ENCODE data around the gene DCTN3. TPM values are rescaled to one million over a fixed set of nuclear protein-coding genes. Genes with fewer than 3 reads are reported as not detected.

Gene DCTN3
- total RNA-seq, 1 donor from 2014 or later = 79.3 TPM

DNA sequence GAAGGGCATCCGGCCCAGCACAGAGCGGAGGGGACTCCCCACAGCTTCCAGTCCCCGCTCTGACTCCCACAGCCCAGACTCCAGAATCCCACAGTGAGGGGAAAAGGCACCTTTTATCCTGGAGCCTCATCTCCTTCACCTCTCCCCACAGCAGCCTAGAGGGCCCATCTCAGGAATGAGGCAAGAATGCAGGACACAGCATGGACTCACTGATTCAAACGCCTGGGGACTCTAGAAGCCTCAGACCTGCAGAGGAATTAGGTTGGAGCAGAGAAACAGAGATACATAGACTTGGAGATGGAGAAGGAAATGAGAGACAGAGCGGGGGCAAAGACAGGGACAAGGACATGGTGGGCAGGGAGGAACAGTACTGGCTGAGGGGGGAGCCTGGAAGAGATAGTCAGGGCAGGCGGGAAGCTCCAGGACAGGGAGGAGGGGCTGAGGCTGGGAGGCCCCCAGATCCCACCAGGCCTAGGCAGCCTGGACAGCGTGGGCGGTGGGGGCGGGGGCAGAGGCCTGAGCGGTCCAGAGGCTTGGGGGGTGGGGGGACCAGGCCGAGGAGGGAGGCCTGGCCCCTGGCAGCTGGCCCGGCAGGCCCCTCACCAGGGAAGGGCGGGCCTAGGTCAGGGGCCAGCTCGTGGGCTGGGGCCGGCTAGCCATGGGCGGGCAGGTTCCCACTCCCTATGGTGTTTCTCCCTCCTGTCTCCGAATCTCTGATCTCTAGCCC lies 46.5 kb downstream of the DCTN3 start:
- no peak for DNase-seq (ENCODE audit: low read depth)

DNA sequence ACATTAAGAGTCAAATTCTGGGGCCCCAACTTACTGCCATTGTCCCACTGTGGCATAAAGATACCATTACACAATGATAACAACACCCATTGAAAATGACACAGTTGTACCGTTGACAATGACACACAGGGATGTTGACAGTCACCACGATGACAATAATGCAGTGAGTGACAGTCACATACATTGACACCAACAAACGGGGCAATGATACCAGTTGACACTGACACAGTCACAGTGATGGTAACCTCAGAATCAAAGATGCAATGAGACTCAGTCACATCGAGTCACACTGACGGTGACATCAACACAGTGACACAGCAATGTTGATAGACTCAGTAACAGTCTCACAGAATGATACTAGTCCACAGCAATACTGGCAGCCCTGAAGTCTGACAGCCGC lies 47.7 kb downstream of the DCTN3 start:
- no peak for DNase-seq (ENCODE audit: low read depth)

DNA sequence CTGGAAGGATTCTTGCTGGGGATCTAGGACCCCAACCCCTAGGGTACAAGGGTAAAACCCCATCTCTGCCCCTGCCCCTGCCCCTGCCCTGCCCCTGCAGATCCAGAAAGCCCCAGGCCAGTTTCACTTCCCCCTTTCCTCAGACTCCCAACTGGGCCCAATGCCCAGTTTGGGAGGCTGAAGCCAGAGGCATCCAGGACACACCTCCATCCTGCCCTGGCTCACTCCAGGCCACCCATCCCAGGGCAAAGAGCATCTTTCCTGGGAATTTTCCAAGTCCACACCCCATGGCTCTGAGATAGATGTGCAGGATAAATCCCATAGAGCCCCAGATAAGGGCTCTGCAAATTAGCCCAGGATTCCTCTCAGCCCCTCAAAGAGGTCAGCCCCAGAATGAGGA lies 48.2 kb downstream of the DCTN3 start:
- no peak for DNase-seq (ENCODE audit: low read depth)

DNA sequence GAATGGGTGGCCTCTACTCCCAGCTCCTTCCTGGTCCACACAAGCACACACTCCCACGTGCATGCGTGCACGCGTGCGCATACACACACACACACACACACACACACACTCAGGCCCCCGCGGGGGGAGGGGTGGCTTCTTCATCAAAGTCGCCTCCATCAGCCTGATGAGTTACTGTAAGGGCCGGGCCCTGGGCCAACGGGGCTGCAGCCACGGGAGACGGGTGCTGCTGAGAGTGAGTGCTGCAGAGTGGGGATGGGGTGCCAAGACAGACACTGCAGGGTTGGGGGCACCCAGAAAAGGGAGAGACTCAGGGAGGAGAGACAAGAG lies 48.8 kb downstream of the DCTN3 start:
- DNase-seq (ENCODE audit: low read depth) = no peak

DNA sequence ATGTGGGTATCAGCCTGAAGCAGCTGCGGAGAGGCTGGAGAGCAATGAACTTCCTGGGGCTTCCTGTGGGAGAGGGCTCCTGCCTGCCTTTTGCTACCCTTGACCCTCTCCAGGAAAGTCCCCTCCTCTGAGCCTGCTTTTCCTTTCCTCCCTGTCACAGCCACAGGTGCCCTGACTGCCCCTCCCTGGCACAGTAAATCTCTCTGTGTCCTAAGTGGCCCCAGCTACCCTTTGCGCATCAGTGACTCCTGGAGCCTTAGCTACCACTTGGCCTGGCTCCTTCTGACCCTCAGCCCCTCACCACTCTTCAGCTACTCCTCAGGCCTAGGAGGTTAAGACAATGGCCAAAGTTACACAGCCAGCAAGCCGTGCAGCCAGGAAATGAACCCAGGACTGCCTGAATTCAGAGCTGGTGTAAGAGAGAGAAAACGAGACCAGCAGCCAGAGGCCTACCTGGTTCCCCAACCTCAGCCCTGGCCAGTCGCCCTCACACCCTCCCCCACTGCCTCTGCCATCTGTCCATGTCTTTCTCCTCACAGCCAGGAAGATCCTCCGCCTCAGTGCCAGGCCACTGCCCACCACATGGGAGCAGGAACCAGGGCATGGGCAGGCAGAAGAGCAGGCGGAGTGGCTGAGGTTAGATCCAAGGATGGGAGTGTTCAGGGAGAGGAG lies 49.4 kb downstream of the DCTN3 start:
- DNase-seq (ENCODE audit: low read depth) = no peak

DNA sequence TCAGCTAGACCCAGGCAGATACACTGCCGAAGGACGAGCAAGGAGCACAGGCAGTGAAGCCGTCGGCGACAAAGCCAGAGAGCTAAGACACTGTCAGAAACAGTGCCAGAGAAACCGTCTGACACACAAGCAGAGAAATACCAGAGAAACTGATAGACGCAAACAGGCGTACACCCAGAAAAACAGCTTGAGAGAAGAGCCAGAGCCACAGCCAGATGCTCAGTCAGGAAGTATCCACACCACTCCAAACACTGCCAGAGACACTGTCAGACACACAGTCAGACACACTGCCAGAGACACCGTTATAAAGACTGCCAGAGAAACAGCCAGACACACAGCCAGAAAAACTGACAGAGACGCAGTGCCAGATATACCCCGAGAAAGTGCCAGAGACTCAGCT lies 49.9 kb downstream of the DCTN3 start:
- DNase-seq (ENCODE audit: low read depth) = no peak

DNA sequence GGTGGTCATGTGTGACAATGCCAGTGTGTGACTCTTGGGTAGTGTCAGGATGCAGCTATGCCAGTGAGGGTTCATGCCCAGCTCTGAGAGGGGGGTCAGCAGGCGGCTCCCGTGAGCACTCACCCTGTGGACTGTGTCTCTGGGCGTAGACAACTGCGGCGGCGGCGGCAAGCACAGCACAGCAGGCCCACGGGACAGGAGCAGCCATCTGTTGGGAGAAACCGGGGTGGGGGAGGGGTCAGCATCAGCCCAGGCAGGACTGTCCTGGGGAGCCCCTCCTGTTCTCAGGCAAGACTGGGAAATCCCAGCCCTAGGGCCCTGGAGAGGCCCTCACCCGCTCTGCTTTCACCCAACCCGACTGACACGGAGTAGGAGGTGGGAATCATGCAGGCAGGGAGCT lies 51.5 kb downstream of the DCTN3 start:
- DNase-seq (ENCODE audit: low read depth) = no peak

DNA sequence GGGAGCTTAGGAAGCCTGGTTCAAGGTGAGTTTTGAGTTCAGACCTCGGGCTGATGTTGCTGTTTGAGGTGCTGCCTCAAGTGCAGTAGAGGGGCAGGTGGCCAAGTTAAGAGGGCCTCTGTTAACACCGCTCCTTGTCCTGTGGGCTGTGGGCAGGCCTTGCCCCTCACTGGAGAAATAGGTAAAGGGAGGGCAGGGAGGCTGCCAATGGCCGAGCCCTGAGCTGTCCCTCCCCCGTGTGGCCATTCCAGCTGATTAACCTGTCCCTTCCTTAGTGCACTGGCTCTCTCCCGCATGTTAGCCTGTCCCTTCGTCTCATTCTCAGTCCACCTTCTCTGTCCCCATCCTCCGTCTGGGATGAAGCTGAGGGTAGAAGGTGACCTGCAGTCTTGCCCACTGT lies 52.2 kb downstream of the DCTN3 start:
- no peak for DNase-seq (ENCODE audit: low read depth)

DNA sequence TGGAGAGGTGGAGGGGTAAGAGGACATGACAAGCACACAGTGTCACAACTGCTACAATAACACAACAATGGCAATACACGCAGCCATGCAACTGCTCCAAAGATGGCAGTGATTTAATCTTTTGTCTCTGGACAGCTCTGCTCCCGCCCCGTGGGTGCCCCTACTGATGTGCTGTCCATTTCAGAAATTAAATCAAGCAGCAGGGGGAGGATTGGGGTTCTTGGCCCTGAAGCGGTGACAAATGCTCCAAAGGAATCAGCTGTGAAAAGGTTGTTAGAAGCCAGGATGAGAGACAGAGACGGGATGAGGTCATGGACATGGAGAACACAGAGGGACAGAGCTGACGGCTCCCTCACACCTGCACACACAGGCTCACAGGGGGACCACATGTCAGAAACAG lies 53.3 kb downstream of the DCTN3 start:
- no peak for DNase-seq (ENCODE audit: low read depth)

DNA sequence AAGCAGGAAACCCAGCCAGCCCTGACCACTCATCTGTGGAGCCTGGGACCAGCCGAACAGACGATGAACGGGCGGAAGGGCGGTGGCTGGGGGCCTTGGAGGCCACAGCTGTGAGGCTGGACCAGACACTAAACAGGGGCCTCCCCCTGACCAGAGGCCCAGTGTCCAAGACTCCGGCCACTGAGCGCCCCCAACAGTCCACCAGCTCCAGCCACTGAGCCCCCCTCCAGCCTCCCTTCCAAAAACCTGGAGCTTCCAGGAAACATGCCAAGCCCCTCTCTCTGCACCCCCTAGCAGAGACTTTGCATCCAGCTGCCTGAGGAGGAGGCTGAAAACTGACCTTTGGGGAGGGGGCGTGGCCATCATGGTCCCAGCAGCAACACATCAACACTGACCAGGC lies 54.0 kb downstream of the DCTN3 start:
- no peak for DNase-seq (ENCODE audit: low read depth)

DNA sequence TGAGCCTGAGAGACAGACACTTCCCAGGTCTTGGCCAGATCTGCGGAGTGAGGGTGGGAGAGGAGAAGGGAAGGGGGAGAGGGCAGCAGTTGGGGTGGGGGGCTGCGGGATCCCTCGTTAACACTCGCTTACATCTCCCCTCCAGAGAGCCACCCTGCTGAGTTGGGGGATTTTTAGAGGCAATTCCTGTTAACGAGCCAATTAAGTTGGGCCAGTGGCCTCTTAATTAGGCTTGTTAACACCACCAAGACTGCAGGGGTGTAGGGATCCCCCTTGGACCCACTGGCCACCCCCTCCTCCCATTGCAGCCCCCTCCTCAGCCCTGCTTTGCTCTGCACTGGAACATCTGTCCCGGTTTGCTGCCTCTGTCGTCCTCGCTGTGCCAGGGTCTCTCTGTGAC lies 54.4 kb downstream of the DCTN3 start:
- no peak for DNase-seq (ENCODE audit: low read depth)

DNA sequence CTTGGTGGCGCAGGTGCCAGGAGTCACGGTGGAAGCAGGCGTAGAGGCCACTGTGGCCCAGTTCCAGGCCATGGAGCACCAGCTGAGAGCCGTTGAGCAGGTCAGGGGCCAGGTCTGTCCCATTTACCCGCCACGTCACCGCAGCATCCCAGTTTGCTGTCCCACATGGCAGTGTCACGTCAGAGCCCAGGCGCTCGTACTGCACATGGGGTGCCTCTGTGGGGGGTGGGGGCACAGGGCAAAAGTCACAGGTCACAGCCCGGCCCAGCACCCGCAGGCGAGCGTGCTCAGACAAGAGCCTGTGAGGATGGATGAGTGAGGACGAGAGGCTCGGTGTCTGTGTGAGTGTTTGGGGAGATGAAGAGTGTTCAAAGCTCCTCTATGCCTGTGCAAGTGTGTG lies 55.7 kb downstream of the DCTN3 start:
- DNase-seq (ENCODE audit: low read depth) = no peak

Other genes starting within 250 kb of the DCTN3 start
- 4.0 and 12.3 TPM in 2 replicates for gene MYORG, start 243.6 kb downstream of the DCTN3 start, total RNA-seq
- gene FAM219A, start 161.9 kb downstream of the DCTN3 start, total RNA-seq = 11.6 and 17.2 TPM in 2 replicates
- 0.99 TPM in 1 of 2 replicates, not detected in the other for gene DNAI1, start 161.7 kb downstream of the DCTN3 start, total RNA-seq
- gene ENHO, start 97.5 kb downstream of the DCTN3 start, total RNA-seq = 0.30 TPM in 1 of 2 replicates, not detected in the other
- not detected in 2 replicates for gene CNTFR, start 30.8 kb downstream of the DCTN3 start, total RNA-seq
- 14.9 and 16.1 TPM in 2 replicates for gene RPP25L, start 8.4 kb downstream of the DCTN3 start, total RNA-seq
- gene ARID3C, start 8.6 kb upstream of the DCTN3 start, total RNA-seq = not detected in 2 replicates
- 36.8 and 56.1 TPM in 2 replicates for gene SIGMAR1, start 17.3 kb upstream of the DCTN3 start, total RNA-seq
- 24.7 and 30.2 TPM in 2 replicates for gene GALT, start 26.2 kb upstream of the DCTN3 start, total RNA-seq
- 4.2 and 4.5 TPM in 2 replicates for gene IL11RA, start 31.7 kb upstream of the DCTN3 start, total RNA-seq
- not detected in 2 replicates for gene CCL27, start 42.2 kb upstream of the DCTN3 start, total RNA-seq
- gene CCL19, start 70.8 kb upstream of the DCTN3 start, total RNA-seq = not detected in 2 replicates
- gene CCL21, start 89.6 kb upstream of the DCTN3 start, total RNA-seq = not detected in 2 replicates

Data from renal cortical epithelial cell (primary cell).